ENCODE measurements around the gene TECTB. TPM values are rescaled to one million over a fixed set of nuclear protein-coding genes. Genes with fewer than 3 reads are reported as not detected.

Gene TECTB
- total and polyA plus RNA-seq, 4 donors = not detected

GRCh38 chr10:112275512-112276245 is 7.5 kb upstream of the TECTB start:
- Histone ChIP-seq H3K4me1 (ENCODE audit: control insufficient read depth in 5 of 5, insufficient read depth in 5 of 5, low read length in 5 of 5) (no peaks in the 10 kb centered on the region), H3K9me3 (ENCODE audit: control insufficient read depth in 4 of 4, insufficient read depth in 3 of 4, low read length in 3 of 4) (no peaks in the 10 kb centered on the region), H3K9ac (ENCODE audit: insufficient read depth in 1 of 2, low read length in 2 of 2) (no peak overlapping the region), H3K36me3 (ENCODE audit: control insufficient read depth in 4 of 4, insufficient read depth in 4 of 4, low read length in 4 of 4) (no peaks in the 10 kb centered on the region), H3K4me3 (no peak overlapping the region), H3K27ac (ENCODE audit: low read depth in 1 of 2, low read length in 1 of 2) (no peak overlapping the region), H3K27me3 (ENCODE audit: control insufficient read depth in 3 of 3, insufficient read depth in 3 of 3, low read length in 2 of 3) (no peaks in the 10 kb centered on the region)
- TF ChIP-seq CTCF (IDR thresholded peaks at IDR 0.05; ENCODE audit: control extremely low read depth, extremely low read depth) = no peak
- ATAC-seq (ENCODE audit: insufficient read depth, low FRiP score) (peak; percentile 5), DNase-seq (no peak)
- 58 to 78% methylated on average over 4 of the region's 4 CpGs for WGBS, 2 donors

GRCh38 chr10:112278871-112279270 is 4.3 kb upstream of the TECTB start:
- no peaks in the 10 kb centered on the region for H3K4me1 ChIP-seq (ENCODE audit: control insufficient read depth in 5 of 5, insufficient read depth in 5 of 5, low read length in 5 of 5)
- H3K36me3 ChIP-seq (ENCODE audit: control insufficient read depth in 4 of 4, insufficient read depth in 4 of 4, low read length in 4 of 4) = no peaks in the 10 kb centered on the region
- TF ChIP-seq CTCF (IDR thresholded peaks at IDR 0.05; ENCODE audit: control extremely low read depth, extremely low read depth) = no peak
- no peak overlapping the region for H3K27ac ChIP-seq (ENCODE audit: low read depth in 1 of 2, low read length in 1 of 2)
- no peaks in the 10 kb centered on the region for H3K27me3 ChIP-seq (ENCODE audit: control insufficient read depth in 3 of 3, insufficient read depth in 3 of 3, low read length in 2 of 3)
- H3K4me3 ChIP-seq = no peak overlapping the region
- ATAC-seq (ENCODE audit: insufficient read depth, low FRiP score) (no peak), DNase-seq (no peak)
- H3K9ac ChIP-seq (ENCODE audit: insufficient read depth in 1 of 2, low read length in 2 of 2) = no peak overlapping the region
- no peaks in the 10 kb centered on the region for H3K9me3 ChIP-seq (ENCODE audit: control insufficient read depth in 4 of 4, insufficient read depth in 3 of 4, low read length in 3 of 4)
- 52 to 65% methylated on average over 2 of the region's 2 CpGs for WGBS, 2 donors

GRCh38 chr10:112279433-112279832 is 3.8 kb upstream of the TECTB start:
- Histone ChIP-seq H3K4me1 (ENCODE audit: control insufficient read depth in 5 of 5, insufficient read depth in 5 of 5, low read length in 5 of 5) (no peaks in the 10 kb centered on the region), H3K9ac (ENCODE audit: insufficient read depth in 1 of 2, low read length in 2 of 2) (no peak overlapping the region), H3K9me3 (ENCODE audit: control insufficient read depth in 4 of 4, insufficient read depth in 3 of 4, low read length in 3 of 4) (no peaks in the 10 kb centered on the region), H3K27me3 (ENCODE audit: control insufficient read depth in 3 of 3, insufficient read depth in 3 of 3, low read length in 2 of 3) (no peaks in the 10 kb centered on the region), H3K36me3 (ENCODE audit: control insufficient read depth in 4 of 4, insufficient read depth in 4 of 4, low read length in 4 of 4) (no peaks in the 10 kb centered on the region), H3K4me3 (no peak overlapping the region), H3K27ac (ENCODE audit: low read depth in 1 of 2, low read length in 1 of 2) (no peak overlapping the region)
- 12 to 18% methylated on average over 3 of the region's 3 CpGs for WGBS, 2 donors
- DNase-seq (peak in 1 of 3 donors; percentile 27), ATAC-seq (ENCODE audit: insufficient read depth, low FRiP score) (no peak)
- no peak for TF ChIP-seq CTCF (IDR thresholded peaks at IDR 0.05; ENCODE audit: control extremely low read depth, extremely low read depth)
